ENCODE data around the gene TRMT13.
"Not testable (repeated sequence)": the region's sequence is repeated elsewhere in the genome, so short reads cannot be mapped to it uniquely, and the experiment has no call there.

The TRMT13 gene

DNA sequence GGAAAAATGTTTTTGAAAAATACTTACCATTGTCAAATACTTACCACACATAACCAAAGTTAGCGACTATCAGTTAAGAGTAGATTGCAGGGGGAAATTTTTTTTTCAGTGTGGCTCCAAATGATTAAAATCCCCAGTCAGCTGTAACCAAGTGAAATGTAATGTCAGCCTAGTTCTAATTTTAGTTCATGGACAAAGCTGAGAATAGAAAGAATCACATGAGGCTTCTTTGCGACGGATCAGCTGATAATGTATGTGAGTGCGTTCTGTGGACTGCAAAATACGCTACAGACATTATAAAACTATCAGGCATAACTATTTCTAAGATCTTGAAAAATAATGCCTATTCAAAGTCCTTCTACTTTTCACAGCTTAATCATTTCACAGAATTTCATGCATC, 45.1 kb downstream of the TRMT13 start, which contains the start of gene LRRC39:
Gene LRRC39, minus strand, starts transcription at position 166 of the 400 bp plus-strand sequence. CDS start 9,740 bp downstream, outside the sequence.
- no peak for DNase-seq
- Mint-ChIP-seq H3K27ac (no peak within 1 kb of the TSS), H3K4me3 (no peak within 1 kb of the TSS), H3K27me3 (no peaks in the 10 kb centered on the region), H3K36me3 (ENCODE audit: insufficient read depth) (no peaks in the 10 kb centered on the region), H3K9me3 (no peaks in the 10 kb centered on the region), H3K4me1 (ENCODE audit: low read depth in 2 of 2) (no peaks in the 10 kb centered on the region)
- ATAC-seq (replicated peaks), result no peak

DNA sequence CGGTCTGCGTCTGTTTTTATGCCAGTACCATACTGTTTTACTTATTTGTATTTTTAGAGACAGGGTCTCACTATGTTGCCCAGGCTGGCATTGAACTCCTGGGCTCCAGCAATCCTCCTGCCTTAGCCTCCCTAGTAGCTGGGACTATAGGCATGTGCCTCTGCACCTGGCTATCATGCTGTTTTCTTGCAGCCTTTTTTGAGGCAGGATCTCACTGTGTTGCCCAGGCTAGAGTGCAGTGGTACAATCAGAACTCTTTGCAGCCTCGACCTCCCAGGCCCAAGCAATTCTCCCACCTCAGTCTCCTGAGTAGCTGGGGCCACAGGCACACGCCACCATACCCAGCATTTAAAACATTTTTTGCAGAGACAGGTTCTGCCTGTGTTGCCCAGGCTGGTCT, 50.4 kb downstream of the TRMT13 start:
- DNase-seq (no peak), ATAC-seq (replicated peaks) (no peak)
- Mint-ChIP-seq H3K4me3 (no peak overlapping the region), H3K9me3 (no peaks in the 10 kb centered on the region), H3K27me3 (no peaks in the 10 kb centered on the region), H3K27ac (no peak overlapping the region), H3K4me1 (ENCODE audit: low read depth in 2 of 2) (no peaks in the 10 kb centered on the region), H3K36me3 (ENCODE audit: insufficient read depth) (peaks cover 3% of the 10 kb centered on the region)

DNA sequence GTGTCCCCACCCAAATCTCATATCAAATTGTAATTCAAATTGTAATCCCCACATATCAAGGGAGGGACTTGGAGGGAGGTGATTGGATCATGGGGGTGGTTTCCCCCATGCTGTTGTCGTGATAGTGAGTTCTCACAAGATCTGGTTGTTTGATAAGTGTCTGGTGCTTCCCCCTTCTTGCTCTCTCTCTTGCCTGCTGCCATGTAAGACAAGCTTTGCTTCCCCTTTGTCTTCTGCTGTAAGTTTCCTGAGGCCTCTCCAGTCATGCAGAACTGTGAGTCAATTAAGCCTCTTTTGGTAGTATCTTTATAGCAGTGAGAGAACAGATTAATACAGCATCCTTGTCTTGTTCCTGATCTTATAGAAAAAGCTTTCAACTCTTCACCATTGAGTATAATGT, 51.6 kb downstream of the TRMT13 start:
- peaks cover 3% of the 10 kb centered on the region for H3K36me3 Mint-ChIP-seq (ENCODE audit: insufficient read depth)
- no peak for DNase-seq
- no peak overlapping the region for H3K27ac Mint-ChIP-seq
- no peaks in the 10 kb centered on the region for H3K27me3 Mint-ChIP-seq
- no peaks in the 10 kb centered on the region for H3K4me1 Mint-ChIP-seq (ENCODE audit: low read depth in 2 of 2)
- no peak overlapping the region for H3K4me3 Mint-ChIP-seq
- no peak for ATAC-seq (replicated peaks)
- no peaks in the 10 kb centered on the region for H3K9me3 Mint-ChIP-seq

DNA sequence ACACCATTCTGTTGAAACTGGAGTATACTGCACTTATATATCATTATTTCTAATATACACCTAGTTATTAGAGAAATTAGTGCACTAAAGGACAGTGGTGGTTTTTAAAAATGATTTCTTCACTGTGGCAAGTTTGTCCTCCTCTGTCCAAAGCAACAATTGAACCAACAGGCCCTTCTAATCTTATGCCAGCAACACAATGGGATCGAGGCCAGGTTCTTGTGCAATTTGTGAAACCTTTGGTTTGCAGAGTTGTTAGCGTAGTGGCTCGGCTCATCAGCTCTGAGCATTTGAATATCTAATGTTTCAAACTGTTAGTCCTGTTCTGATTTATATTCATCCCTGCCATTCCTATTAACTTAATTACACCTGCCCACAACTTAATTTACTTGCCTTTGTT, 54.9 kb downstream of the TRMT13 start:
- no peak for ATAC-seq (replicated peaks)
- Mint-ChIP-seq H3K9me3 (no peaks in the 10 kb centered on the region), H3K4me3 (no peak overlapping the region), H3K27me3 (no peaks in the 10 kb centered on the region), H3K27ac (no peak overlapping the region), H3K36me3 (ENCODE audit: insufficient read depth) (peaks cover 3% of the 10 kb centered on the region), H3K4me1 (ENCODE audit: low read depth in 2 of 2) (no peaks in the 10 kb centered on the region)
- DNase-seq, result no peak

DNA sequence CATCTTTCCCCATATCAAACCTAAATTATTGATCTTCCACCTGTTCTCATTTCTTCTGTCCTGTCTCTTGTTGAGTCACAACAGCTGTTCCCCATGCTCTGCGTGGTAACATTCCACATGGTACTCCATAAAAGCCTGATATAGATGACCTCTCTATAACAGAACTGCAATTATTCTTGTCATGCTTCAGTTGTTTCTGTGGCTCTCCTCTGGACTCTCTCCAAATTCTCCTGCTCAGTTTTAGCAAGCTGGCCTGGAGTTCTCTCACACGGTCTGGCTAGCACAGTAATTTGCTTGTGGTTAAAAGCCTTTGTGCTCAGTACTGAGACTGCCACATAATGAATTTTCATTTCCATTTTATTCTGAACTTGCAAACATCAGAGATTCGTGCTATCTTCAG, 55.7 kb downstream of the TRMT13 start:
- no peak overlapping the region for H3K4me3 Mint-ChIP-seq
- no peak for ATAC-seq (replicated peaks)
- no peaks in the 10 kb centered on the region for H3K27me3 Mint-ChIP-seq
- peaks cover 3% of the 10 kb centered on the region for H3K36me3 Mint-ChIP-seq (ENCODE audit: insufficient read depth)
- DNase-seq, result no peak
- H3K4me1 Mint-ChIP-seq (ENCODE audit: low read depth in 2 of 2), result no peaks in the 10 kb centered on the region
- no peak overlapping the region for H3K27ac Mint-ChIP-seq
- H3K9me3 Mint-ChIP-seq, result no peaks in the 10 kb centered on the region

DNA sequence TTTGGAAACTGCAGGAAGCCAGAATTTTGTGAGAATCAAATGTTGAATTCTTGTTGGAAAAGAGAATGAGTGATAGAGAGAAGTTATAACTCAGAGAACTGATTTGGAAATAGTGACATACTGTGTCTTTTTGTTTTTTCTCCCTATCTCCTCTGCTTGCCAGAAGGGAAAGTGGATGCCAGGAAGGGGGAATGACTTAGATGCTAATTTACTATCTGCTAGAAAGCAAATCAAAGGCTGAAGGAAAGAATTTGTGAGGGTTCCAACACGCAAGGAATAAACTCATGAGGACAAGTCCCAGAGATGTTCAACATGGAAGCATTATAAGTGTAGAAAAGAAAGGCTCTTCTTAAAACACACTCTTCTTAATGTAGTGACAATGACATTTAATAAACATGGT, 65.6 kb downstream of the TRMT13 start:
- peaks cover 21% of the 10 kb centered on the region for H3K36me3 Mint-ChIP-seq (ENCODE audit: insufficient read depth)
- no peak overlapping the region for H3K4me3 Mint-ChIP-seq
- H3K9me3 Mint-ChIP-seq, result no peaks in the 10 kb centered on the region
- H3K27me3 Mint-ChIP-seq, result no peaks in the 10 kb centered on the region
- DNase-seq (no peak), ATAC-seq (replicated peaks) (no peak)
- H3K4me1 Mint-ChIP-seq (ENCODE audit: low read depth in 2 of 2), result peaks cover 2 to 8% of the 10 kb centered on the region in 2 donors
- H3K27ac Mint-ChIP-seq, result no peak overlapping the region

DNA sequence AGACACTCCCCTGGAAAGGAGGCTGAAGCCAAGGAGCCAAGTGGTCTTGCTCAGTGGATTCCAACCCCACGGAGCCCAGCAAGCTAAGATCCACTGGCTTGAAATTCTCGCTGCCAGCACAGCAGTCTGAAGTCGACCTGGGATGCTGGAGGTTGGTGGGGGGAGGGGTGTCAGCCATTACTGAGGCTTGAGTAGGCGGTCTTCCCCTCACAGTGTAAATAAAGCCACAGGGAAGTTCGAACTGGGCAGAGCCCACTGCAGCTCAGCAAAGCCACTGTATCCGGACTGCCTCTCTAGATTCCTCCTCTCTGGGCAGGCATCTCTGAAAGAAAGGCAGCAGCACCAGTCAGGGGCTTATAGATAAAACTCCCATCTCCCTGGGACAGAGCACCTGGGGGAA, 67.1 kb downstream of the TRMT13 start:
- not testable (repeated sequence) for H3K4me3 Mint-ChIP-seq; H3K9me3 Mint-ChIP-seq; ATAC-seq (replicated peaks); DNase-seq; H3K27ac Mint-ChIP-seq; H3K27me3 Mint-ChIP-seq
- H3K36me3 Mint-ChIP-seq (ENCODE audit: insufficient read depth), result peaks cover 16% of the 10 kb centered on the region
- H3K4me1 Mint-ChIP-seq (ENCODE audit: low read depth in 2 of 2), result peaks cover 2 to 12% of the 10 kb centered on the region in 2 donors

All from effector memory CD8-positive, alpha-beta T cell (primary cell).